GM12891 (cell line): ENCODE results near the gene GLYR1.

Experiments
- POLR2A ChIP-seq: IDR thresholded peaks from 2 replicates; pipeline ENCODE4 v1.6.1; 2011; ENCODE audit warnings: low read depth, low read length, control low read depth
- POLR2AphosphoS5 ChIP-seq: IDR thresholded peaks from 2 replicates; pipeline ENCODE4 v1.6.1; 2011; ENCODE audit warnings: low read depth, low read length, control low read depth

- TF ChIP-seq POLR2AphosphoS5 (no peak), POLR2A (no peak)
These were observed 29.7 kb upstream of the GLYR1 start for GRCh38 chr16:4876646-4877379.
